Dermis microvascular lymphatic vessel endothelial cell (primary cell): ENCODE measurements around the gene DNAJB6. TPM values are rescaled to one million over a fixed set of nuclear protein-coding genes. Genes with fewer than 3 reads are reported as not detected.
"Not testable (repeated sequence)": the region's sequence is repeated elsewhere in the genome, so short reads cannot be mapped to it uniquely, and the experiment has no call there.

Experiments used
- DNase-seq, 2 donors: peaks; one replicate each; pipeline versions ENCODE4 v3.0.0 to v3.0.0-alpha.2; 2010; ENCODE audit warnings: low read depth in 2 of 2
- total RNA-seq: library from RNA; depleted of rRNA; stranded (reverse); fragments of >200 nt; gene quantifications from 2 replicates; pipeline ENCODE4 v1.2.1, GENCODE V29; 2014

Gene DNAJB6
- total RNA-seq, 1 donor from 2014 or later: 89.1 TPM

DNA sequence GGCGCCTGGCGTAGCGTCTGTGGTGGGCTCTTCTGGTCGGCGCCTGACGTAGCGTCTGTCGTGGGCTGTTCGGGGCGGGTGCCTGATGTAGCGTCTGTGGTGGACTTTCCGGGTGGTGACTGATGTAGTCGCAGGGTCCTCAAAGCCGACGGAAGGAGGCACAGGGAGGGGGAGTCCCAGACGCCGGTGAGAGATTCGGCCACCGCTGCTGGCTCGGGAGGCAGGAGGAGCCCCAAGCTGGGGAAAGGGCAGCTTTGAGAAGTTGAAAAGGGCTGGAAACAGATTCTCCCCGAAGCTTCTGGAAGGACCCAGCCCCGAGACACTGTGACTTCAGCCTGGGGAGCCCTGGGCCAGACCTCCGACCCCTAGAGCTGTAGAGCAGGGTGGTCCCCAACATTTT, 105.7 kb downstream of the DNAJB6 start:
- DNase-seq: no peak

DNA sequence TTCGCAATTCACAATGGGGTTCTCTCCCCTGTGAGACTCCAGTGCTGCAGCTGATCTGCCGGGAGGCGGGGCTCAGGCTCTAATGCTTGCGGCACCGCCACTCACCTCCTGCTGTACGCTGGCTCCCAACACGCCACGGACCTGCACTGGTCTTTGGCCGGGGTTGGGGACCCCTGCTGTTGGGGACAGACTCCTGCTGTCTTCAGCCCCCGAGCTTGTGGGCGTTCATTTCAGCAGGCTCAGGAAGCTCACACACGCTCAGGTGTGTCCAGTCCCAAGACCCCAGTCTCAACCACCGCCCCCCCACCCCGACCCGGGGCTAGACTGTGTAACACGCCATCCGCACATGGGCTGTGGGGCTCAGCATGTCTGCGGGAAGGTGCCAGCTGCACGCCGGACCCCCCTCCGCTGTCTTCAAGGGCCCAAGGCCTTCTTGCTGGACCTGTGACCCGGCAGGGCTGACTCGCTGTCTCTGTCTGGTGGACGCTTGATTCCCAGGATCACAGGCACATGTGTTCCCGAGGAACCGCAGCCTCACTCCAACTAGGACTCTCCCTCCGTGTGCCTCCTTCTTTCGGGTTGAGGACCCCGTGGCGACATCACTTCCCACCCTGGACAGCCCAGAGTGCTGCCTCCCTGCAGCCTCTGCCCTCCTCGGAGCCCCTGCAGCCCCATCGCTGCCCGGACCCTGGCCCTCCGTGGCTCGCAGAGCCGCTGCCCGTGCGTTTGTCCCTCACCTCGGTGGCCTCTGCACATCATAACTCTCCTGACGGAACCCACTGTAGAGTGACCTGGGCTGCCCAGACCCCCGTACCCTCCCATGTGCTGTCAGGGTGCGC, 106.4 kb downstream of the DNAJB6 start:
- no peak for DNase-seq

DNA sequence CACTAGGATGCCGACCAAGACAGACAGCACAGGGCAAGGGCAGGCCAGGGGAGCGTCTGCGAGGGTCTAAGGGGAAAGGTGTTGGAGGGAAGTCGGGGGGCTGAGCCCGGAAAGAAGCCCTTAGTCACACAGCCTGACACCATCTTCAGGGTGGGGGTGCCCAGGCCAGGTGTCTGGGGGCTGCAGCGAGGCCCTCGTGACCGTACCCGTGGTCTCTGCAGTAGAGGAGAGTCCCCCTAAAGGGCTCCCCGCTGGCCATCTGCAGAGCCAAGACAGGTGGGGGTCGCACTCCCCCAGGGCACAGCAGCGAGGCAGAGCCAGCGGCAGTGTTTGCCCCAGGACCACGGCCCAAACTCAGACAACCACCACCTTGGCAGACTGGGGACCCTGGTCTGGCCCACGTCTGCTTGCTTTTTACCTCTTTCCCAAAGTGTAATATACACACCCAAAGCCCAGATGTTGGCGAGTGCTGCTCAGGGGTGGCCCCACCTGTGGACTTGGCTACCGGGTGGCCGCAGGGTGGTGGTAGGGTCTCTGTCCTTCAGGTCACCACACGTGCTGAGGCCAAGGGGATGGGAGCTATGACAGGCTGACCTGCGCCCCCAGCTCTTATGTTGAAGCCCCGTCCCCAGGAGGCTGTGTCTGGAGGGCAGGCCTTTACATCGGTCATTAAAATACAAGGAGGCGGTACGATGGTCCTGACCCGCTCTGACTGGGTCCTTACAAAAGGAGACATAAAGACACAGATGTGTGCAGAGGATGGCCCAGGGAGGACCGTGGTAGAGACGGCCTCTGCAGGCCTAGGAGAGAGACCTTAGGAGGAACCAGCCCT, 107.4 kb downstream of the DNAJB6 start:
- no peak for DNase-seq

DNA sequence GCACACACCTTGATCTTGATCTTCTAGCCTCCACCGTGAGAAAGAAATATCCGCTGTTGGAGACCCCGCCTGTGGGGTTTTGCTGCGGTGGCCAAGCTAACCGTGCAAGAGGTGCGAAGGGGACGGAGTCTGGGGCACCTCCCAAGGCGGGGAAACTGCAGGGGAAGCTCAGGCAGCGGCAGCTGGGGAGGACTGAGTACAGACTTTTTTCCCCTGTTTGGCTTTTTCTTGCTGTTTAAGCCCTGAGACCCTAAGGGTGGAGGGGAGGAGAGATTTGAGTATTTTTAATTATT, 108.0 kb downstream of the DNAJB6 start:
- DNase-seq: no peak

DNA sequence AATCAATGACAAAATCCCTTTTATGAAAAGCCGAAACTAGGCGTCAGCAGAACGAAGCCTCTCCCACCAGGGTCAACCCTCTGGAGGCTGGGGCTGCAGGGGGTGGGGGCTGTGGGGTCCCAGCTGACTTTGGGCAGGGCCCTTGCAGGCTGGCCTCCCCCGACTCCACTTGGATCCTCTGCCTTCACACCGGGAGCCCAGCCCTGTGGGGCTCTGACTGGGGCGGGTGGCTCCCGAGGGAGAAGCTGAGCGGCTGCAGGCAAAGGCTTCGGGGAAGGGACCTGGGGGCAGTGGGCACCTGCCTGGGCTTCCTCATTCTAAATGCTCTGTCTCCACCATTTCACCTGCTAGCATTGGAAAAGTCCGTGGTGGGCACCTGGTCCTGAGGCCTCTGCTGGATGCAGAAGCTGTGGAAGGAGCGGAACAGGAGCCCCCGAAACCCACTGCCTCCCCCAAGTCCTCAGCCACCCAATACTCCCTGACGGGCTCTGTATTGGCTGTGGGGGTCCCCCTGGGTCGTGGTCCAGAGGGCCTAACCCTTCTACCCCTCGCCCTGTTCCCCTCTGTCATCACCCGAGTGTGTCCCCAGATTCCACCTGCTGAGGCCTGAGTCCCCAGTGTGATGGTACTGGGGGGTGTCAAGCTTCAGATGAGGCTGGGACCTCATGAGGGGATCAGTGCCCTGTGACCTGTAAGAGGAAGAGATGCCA, 108.6 kb downstream of the DNAJB6 start:
- no peak for DNase-seq

DNA sequence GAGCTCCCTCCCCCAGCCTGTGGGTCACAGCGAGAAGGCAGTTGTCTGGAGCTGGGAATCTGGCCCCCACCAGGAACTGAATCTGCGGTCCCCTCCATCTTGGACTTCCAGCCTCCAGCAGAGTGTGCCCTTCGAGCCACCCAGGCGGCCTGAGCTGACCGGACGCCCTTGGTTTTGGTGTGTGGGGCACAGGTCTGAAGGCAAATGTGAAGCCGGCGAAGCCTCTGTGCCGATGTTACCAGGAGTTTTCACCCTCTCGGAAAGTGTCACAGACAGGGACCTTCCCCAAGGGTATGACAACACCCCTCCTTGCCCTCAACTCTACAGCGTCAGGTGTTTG, 109.1 kb downstream of the DNAJB6 start:
- no peak for DNase-seq

DNA sequence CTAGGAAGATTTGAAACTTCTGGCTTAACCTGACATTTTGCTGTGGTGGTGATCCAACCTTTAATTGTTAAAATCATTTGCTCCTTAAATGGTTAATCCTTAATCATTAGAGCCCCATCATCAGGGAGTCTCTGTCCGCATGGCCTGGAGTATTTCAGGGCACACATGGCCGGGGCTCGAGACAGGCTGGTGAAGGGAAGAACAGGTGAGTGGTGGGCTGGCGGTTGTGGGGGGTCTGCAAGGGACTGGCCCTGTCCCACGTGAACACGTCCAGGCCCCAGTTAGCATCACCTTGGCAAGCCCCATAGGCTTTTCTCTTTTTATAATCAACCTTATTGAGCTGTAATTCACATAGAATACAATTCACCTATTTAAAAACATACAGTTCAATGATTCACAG, 109.5 kb downstream of the DNAJB6 start:
- DNase-seq: no peak

DNA sequence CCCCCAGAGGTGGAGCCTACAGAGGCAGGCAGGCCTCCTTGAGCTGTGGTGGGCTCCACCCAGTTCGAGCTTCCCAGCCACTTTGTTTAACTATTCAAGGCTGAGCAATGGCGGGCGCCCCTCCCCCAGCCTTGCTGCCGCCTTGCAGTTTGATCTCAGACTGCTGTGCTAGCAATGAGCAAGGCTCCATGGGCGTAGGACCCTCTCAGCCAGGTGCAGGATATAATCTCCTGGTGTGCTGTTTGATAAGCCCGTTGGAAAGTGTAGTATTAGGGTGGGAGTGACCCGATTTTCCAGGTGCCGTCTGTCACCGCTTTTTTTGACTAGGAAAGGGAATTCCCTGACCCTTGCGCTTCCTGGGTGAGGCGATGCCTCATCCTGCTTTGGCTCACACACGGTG, 117.2 kb downstream of the DNAJB6 start:
- DNase-seq: not testable (repeated sequence)

DNA sequence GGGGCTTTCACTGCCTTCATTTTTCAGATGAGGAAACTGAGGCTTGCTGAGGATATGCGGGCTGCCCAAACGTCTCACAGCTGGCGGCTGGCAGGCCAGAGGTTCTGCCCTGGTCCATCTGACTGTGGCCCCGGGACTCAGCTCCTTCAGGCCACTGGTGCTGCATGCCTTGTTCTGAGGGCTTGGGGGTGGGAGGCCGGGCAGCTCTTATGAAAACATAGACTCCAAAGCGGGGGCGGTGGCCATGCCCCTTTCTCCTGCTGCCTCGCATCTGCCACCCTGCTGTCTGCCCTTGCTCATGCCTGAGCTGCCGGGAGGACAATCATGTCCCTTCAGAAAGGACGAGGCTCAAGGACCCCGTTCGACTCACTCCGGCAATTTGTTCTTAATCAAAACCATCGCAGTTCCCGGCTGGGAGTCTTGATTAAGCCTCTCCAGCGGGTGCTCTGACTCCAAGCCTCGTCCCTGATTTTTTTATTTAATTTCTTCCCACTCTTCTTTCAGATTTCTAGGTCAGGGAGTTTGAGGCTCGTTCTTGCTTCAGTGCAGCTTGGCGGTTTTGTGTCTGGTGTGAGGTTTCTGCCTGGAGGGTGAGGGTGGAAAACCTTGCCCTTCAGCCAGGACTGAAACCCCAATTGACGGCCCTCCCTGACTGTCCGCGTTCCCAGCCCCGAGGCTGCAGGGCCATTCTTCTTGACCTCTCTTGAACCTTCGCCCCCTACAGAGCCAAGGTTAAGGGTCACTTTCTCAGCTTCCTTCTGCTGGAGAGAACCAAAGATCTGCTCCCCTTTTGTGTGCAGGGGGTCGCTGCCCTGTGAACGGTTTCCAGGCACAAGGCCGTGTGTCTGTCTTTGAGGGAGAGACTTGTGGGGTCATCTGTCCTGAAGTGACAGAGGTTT, 120.8 kb downstream of the DNAJB6 start:
- DNase-seq: no peak

DNA sequence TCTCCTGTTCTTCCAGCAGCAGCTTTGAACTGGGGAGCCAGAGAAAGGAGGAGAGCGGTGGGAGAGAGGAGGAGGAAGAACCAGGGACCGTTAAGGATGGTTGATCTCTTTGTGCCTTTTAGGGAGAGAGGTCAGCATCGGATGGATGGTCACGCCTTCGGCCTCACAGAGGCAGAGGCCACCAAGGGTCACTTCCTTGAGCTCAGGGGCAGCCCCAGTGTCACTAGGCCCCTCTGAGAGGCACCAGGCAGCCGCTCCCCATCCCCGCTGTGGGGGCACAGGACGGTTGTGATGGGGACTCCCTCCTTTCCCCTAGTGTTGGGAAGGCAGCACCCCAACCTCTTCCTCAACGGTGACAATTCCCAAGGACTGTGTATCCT, 121.4 kb downstream of the DNAJB6 start:
- DNase-seq: no peak

DNA sequence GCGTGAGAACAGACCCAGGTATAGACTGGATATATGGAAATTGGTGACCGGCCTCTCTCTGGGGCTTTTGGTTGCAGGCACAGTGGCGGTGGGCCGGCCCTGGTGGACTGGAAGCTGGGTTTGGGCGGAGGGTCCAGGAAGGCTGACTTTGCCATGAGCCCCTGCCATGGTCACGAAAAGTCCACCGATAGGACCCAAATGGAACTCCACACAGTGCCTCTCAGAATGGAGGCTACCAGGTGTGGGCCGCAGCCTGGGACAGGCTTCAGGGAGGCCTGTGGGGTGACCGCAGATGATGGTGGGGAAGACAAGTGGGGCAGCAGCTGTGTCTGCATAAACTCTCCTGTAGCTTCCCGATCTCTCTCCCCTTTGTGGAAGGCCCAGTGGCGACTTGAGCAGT, 123.2 kb downstream of the DNAJB6 start:
- DNase-seq: no peak

DNA sequence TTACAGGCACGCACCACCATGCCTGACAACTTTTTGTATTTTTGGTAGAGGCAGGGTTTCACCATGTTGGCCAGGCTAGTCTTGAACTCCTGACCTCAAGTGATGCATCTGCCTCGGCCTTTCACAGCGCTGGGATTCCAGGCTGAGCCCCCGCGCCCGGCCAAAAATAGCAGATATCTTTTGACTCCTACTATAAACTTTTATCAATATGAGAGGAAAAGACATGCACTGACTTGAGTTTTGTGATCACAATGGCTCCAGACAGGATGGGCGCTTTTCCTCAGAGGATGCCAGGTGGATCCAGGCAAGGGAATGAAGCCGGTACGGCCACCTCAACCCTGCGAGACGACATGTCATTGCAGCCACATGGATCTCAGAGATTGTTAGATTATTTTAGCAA, 123.9 kb downstream of the DNAJB6 start:
- no peak for DNase-seq

DNA sequence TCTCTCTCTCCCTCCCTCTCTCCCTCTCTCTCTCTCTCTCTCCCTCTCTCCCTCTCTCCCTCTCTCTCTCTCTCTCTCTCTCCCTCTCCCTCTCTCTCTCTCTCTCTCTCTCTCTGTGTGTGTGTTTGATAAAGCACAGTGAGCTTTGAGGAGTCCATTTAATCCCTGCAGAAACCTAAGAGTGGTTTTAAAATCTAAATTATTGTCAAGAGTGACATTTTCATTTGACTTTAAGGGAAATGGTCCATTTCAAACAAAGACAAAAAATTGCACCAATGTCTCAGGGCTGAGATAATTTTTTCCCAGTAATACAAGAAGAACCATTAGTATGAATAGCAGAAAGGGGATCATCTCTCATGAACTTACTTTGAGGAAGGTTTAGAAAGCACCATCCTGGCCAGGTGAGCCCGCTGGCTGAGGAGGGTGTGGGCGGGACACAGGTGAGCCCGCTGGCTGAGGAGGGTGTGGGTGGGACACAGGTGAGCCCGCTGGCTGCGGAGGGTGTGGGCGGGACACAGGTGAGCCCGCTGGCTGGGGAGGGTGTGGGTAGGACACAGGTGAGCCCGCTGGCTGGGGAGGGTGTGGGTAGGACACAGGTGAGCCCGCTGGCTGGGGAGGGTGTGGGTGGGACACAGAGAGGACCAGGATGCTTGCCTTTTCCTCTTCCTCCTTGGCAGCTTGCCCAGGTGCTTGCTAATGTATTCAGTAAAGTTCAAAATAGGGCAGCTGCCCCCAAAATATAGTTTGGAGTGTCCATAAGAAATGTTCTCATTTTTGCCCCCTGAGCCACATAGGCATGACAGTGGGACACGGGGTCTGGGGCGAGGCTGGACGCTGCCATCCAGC, 125.0 kb downstream of the DNAJB6 start:
- no peak for DNase-seq

DNA sequence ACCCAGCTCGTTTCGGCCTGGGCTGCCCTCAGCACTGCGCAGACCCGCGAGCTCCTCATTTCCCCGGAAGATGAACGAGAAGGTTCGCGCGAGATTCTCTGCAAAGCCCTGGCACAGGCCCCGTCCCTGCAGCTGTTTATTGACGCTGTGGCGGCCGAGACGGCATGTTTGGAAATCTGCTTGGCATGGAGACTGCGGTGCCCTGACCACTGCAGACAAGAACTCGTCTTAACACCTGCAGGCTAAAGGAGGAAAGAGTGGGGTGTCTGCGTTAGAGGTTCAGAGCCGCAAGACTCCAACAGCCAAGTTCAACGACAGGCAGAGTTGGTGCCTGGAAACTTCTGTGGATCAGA, 125.6 kb downstream of the DNAJB6 start:
- DNase-seq: no peak

DNA sequence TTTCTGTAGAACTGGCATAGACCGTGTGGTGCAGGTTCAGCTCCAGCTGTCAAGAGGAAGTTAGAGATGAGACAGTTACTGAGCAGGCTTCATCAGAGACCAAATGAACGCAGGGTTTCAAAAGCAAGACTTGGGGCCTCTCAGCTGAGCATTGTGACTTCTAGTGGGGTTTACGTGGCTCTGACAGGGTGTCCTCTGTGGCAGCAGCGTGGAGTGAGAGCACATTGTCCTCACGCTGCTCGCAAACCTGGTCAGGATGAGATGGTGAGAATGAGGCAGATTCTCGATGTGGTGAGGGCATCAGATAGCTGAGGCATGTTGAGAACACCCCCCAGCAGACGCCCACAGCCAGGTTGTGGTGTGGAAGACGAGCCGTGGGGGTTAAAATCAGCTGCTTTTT, 126.0 kb downstream of the DNAJB6 start:
- no peak for DNase-seq

DNA sequence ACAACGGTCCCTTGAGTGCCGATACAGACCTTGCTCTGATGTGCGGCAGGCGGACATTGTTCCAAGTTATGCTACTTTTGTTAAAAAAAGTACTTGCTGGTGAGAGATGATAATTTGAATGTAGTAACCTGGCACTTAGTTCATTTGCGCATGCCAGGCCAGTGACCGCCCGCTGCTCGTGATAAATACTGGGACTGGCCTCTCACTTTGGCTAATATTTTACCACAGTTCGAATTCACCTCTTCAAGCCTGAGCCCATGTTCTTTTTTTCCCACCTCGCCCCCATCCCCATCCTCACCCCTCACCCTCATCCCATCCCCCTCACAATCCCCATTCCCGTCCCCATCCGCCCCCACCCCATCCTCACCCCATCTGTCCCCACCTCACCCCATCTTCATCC, 126.4 kb downstream of the DNAJB6 start:
- no peak for DNase-seq

DNA sequence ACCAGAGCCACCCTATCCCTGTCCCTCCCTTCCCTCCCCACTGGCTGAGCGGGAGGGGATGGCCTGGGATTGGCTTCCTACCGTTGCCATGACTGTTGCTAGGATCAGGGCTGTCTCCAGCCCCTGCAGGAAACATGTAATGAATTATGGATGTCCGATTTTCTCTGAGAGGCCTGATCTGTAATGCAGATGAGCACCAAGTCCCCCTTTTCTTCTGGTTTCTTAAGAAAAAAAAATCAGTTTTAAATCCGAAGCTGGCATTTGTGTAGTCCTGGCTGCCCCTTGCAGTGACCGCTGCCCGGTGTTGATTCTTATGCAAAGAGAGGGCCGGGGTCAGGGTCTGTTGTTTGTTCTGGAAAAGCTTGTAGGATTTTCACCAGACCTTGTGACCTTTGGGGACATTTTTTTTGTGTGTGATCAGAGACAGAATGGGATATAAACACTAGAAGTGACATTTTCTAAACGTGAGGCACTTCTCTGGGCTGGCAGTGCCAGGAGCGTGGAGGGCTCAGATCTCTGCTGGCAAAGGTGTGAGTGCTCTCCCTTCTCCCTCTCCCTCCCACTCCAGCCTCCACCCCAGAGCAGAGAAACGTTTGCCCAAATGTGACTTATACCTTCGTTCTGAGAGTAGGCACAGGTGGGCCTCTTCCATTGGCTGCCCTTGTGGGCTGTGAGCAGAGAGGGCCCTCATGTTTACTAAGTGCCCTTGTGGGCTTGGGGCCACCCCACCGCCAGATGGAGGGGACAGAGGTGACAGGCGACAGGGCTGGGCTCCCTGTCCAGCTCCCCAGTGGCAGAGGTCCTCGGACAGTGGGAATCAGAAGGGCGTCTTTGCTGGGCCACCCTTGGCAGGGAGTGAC, 127.5 kb downstream of the DNAJB6 start:
- no peak for DNase-seq

DNA sequence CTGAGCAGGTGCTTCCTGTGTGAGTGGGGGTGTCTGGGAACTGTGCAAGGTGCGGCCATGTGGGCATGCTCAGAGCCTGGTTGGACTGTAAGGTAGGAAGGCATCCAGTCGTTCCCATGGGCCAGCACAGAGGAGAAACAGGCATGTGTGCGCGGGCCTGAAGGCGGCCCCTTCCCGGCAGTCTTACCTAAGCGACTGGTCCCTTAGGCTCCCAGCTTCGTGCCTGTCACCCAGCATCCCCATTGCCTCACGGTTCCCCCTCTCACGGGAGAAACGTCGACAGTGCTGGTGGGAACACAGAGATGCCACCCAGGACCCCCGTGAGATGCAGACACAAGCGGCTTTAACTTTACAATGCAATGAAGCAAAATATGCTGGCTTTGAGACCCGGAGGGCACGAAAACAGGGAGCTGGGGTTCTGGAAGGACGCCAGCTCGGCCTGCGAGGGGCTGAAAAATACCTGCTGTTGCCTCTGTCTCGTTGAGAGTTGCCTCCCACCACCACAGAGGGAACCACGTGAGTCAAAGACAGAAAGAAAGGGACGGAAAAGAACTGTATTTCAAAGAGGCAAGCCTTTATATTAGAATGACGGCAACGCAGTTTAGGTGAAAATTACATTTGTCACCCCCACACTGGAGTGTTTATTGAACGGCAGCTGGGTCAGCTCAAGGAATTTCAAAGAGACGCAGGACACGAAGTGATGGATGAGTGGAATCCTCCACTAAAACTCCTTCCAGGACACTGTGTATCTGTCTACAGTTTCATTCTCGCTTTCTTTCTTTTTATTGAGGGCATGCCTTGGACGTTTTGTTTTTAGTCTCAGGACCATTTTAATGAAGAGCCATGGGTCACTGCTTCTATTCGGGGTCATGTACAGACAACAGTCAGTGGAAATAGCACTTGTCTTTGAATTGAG, 128.4 kb downstream of the DNAJB6 start:
- no peak for DNase-seq
